Neural crest cell (in vitro differentiated cells): ENCODE data around the gene MORC4. TPM values are rescaled to one million over a fixed set of nuclear protein-coding genes. Genes with fewer than 3 reads are reported as not detected.
A peak's percentile ranks its signal among the peaks of the same experiment; 100 is the strongest.

Experiments
- DNase-seq: peaks from one replicate; pipeline ENCODE4 v3.0.0; 2021; ENCODE audit warnings: low read depth, mixed read lengths, low spot score
- H3K27ac Mint-ChIP-seq: one replicate; pipeline ENCODE4 v1.8.0; 2021; ENCODE audit warnings: mild to moderate bottlenecking, mixed read lengths; ENCODE audit not compliant: unreplicated experiment
- H3K27me3 Mint-ChIP-seq: 2 replicates; pipeline ENCODE4 v1.8.0; 2021; ENCODE audit warnings: low read depth, mild to moderate bottlenecking, mixed read lengths
- H3K36me3 Mint-ChIP-seq: 2 replicates; pipeline ENCODE4 v1.8.0; 2021; ENCODE audit warnings: low read depth, mild to moderate bottlenecking, mixed read lengths
- H3K4me1 Mint-ChIP-seq: 2 replicates; pipeline ENCODE4 v1.8.0; 2021; ENCODE audit warnings: mixed read lengths
- H3K4me3 Mint-ChIP-seq: one replicate; pipeline ENCODE4 v1.8.0; 2021; ENCODE audit warnings: mild to moderate bottlenecking, mixed read lengths
- H3K9me3 Mint-ChIP-seq: 2 replicates; pipeline ENCODE4 v1.8.0; 2021; ENCODE audit warnings: mixed read lengths
- CTCF ChIP-seq: fragments of 200-600 bp; sonication (generic); conservative IDR thresholded peaks from 2 replicates; pipeline ENCODE4 v1.5.0; 2021; ENCODE audit warnings: antibody characterized with exemption, mild to moderate bottlenecking
- total RNA-seq: library from RNA; stranded (reverse); gene quantifications from 2 replicates; pipeline ENCODE4 v1.2.1, GENCODE V29; 2021

The MORC4 gene
- total RNA-seq, 1 donor from 2014 or later = 10.1 TPM

DNA sequence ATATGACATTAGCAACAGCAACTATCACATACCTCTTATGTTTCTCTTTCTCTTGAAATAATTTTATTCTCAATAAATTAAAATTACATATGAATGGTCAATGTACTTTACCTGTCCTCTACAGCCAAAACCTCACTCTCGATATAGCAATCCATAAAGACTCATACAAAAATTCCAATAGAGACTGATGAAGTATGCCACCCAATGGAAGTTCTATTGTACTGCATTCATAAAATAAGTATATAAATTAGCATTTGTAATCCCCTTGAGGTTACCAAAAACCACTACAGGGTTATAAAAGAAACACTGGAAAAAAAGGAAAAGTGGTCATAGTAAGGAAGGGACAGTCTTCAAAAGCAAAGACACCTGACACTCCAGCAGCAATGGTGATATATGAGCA, 47.0 kb downstream of the MORC4 start:
- TF ChIP-seq CTCF = peak; percentile 61
- Mint-ChIP-seq H3K27me3 (no peaks in the 10 kb centered on the region), H3K4me3 (no peak overlapping the region), H3K9me3 (no peaks in the 10 kb centered on the region), H3K4me1 (peaks cover 4% of the 10 kb centered on the region), H3K27ac (no peak overlapping the region), H3K36me3 (peaks cover 9% of the 10 kb centered on the region)
- no peak for DNase-seq

DNA sequence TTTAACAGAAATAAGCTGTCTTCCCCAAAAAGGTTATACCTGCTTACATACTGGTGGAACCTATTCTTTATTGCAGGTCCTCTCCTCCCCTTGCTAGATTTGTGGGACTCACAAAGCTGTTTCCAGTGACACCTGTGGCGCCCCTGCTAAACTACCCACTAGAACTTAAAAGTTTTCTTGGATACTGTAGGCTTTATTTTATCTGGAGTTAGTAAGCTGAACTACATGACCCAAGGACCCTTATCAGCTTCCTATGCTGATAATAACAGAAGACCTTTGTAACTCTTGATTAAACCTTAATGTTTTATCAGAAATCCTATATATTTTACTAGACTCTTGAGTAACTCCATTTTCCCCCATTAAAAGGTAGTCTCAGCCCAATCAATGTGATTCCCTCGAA, 47.5 kb downstream of the MORC4 start:
- H3K9me3 Mint-ChIP-seq = no peaks in the 10 kb centered on the region
- H3K4me3 Mint-ChIP-seq = no peak overlapping the region
- no peak overlapping the region for H3K27ac Mint-ChIP-seq
- peaks cover 5% of the 10 kb centered on the region for H3K36me3 Mint-ChIP-seq
- peaks cover 4% of the 10 kb centered on the region for H3K4me1 Mint-ChIP-seq
- no peaks in the 10 kb centered on the region for H3K27me3 Mint-ChIP-seq
- DNase-seq = no peak
- TF ChIP-seq CTCF = no peak

DNA sequence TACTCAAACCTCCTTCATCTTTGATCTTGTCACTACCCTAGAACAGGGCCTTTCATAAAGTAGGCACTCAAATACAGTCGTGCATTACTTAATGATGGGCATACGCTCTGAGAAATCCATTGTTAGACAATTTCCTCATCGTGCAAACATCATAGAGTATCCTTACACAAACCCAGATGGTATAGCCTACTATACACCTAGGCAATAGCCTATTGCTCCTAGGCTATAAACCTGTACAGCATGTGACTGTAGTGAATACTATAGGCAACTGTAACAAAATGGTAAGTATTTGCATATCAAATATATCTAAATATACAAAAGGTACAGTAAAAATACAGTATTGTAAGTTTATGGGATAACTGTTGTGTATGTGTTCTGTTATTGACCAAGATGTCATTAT, 47.9 kb downstream of the MORC4 start:
- Mint-ChIP-seq H3K27me3 (no peaks in the 10 kb centered on the region), H3K4me1 (peaks cover 4% of the 10 kb centered on the region), H3K9me3 (no peaks in the 10 kb centered on the region), H3K27ac (no peak overlapping the region), H3K36me3 (peaks cover 5% of the 10 kb centered on the region), H3K4me3 (no peak overlapping the region)
- no peak for DNase-seq
- no peak for TF ChIP-seq CTCF

GRCh38 chrX:106951230-106951629, 48.8 kb downstream of the MORC4 start:
- Mint-ChIP-seq H3K4me1 (peaks cover 4% of the 10 kb centered on the region), H3K27ac (no peak overlapping the region), H3K36me3 (peaks cover 5% of the 10 kb centered on the region), H3K9me3 (no peaks in the 10 kb centered on the region), H3K4me3 (no peak overlapping the region), H3K27me3 (no peaks in the 10 kb centered on the region)
- TF ChIP-seq CTCF = no peak
- no peak for DNase-seq

DNA sequence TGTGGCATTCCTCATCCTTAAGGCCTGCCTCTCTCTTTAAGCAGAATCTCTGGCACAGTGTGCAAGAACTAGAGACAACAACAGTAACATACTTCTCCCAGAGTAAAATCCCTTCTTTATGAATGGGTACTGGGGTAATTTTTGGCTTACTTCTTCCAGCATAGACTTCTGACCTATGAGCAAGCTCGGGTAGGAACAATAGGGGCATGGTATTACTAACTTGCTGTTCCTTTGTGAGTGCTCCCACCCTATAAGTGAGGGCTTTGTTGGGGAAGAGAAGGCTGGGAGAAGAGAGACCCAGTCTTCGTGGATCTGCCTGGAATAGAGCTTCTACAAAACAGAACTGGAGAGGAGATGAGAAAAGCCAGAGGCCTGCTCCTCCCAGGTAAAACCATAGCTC, 49.6 kb downstream of the MORC4 start:
- H3K36me3 Mint-ChIP-seq = peaks cover 5% of the 10 kb centered on the region
- no peaks in the 10 kb centered on the region for H3K9me3 Mint-ChIP-seq
- no peaks in the 10 kb centered on the region for H3K27me3 Mint-ChIP-seq
- TF ChIP-seq CTCF = no peak
- no peak for DNase-seq
- no peak overlapping the region for H3K27ac Mint-ChIP-seq
- H3K4me3 Mint-ChIP-seq = no peak overlapping the region
- peaks cover 4% of the 10 kb centered on the region for H3K4me1 Mint-ChIP-seq

GRCh38 chrX:106949366-106949765, 50.6 kb downstream of the MORC4 start:
- Mint-ChIP-seq H3K9me3 (no peaks in the 10 kb centered on the region), H3K4me1 (peaks cover 4% of the 10 kb centered on the region), H3K4me3 (no peak overlapping the region), H3K27ac (no peak overlapping the region), H3K36me3 (peaks cover 8% of the 10 kb centered on the region), H3K27me3 (no peaks in the 10 kb centered on the region)
- TF ChIP-seq CTCF = no peak
- DNase-seq = no peak
